NT2/D1 (cell line): Measurements from ENCODE around the gene SEL1L2.

Experiments
- DNase-seq: peaks from one replicate; pipeline ENCODE4 v3.0.0-alpha.2; 2011; ENCODE audit warnings: low read depth, low spot score
- H3K27me3 ChIP-seq: 2 replicates; pipeline ENCODE4 v1.6.0; 2011; ENCODE audit warnings: mild to moderate bottlenecking; ENCODE audit not compliant: insufficient read length, insufficient read depth
- H3K36me3 ChIP-seq: 2 replicates; pipeline ENCODE4 v1.6.1; 2011; ENCODE audit warnings: mild to moderate bottlenecking, low read length, mixed read lengths; ENCODE audit not compliant: insufficient read depth, insufficient read length
- H3K4me1 ChIP-seq: 2 replicates; pipeline ENCODE4 v1.5.1; 2011; ENCODE audit not compliant: insufficient read depth, insufficient read length
- H3K4me3 ChIP-seq: 2 replicates; pipeline ENCODE4 v1.5.1; 2011; ENCODE audit warnings: low read depth; ENCODE audit not compliant: insufficient read length
- H3K9ac ChIP-seq: 2 replicates; pipeline ENCODE4 v1.6.0; 2011; ENCODE audit warnings: low read depth; ENCODE audit not compliant: insufficient read length
- H3K9me3 ChIP-seq: 2 replicates; pipeline ENCODE4 v1.5.1; 2011; ENCODE audit warnings: mild to moderate bottlenecking, low read length; ENCODE audit not compliant: insufficient read depth
- SUZ12 ChIP-seq: IDR thresholded peaks from 2 replicates; pipeline ENCODE4 v1.6.1; 2011; ENCODE audit not compliant: insufficient read length, insufficient read depth; ENCODE audit errors: extremely low read depth
- YY1 ChIP-seq: IDR thresholded peaks from 2 replicates; pipeline ENCODE4 v1.6.1; 2011; ENCODE audit not compliant: insufficient read length, insufficient read depth
- ZNF274 ChIP-seq: IDR thresholded peaks from 2 replicates; pipeline ENCODE4 v1.6.1; 2011; ENCODE audit warnings: mild to moderate bottlenecking, low read depth, low read length

The SEL1L2 gene, protein sequence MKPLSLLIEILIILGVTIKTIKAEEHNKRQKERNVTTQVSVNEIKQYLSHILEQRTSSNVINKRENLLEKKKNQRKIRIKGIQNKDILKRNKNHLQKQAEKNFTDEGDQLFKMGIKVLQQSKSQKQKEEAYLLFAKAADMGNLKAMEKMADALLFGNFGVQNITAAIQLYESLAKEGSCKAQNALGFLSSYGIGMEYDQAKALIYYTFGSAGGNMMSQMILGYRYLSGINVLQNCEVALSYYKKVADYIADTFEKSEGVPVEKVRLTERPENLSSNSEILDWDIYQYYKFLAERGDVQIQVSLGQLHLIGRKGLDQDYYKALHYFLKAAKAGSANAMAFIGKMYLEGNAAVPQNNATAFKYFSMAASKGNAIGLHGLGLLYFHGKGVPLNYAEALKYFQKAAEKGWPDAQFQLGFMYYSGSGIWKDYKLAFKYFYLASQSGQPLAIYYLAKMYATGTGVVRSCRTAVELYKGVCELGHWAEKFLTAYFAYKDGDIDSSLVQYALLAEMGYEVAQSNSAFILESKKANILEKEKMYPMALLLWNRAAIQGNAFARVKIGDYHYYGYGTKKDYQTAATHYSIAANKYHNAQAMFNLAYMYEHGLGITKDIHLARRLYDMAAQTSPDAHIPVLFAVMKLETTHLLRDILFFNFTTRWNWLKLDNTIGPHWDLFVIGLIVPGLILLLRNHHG

DNA sequence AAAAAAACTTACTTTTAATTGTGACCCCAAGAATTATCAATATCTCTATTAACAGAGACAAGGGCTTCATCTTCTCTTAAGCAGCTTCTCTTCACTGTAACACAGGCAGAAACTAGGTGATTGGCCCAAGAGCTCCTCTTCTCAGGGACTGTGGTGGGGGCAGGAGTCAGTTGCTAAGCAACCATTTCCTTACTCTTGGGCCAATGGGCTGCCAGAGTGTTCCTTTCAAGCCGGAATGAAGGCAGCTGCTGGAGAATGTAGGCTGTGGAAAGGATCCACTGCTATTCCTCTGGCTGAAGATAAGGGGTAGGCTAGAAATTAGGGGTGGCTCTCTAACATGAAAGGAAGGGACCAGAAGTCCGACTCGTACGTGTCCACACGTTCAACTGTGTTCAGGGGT lies at the start of gene SEL1L2:
SEL1L2 (minus strand) TSS at position 150 of the 400 bp plus-strand sequence; CDS start at position 70, 80 bp downstream.
- Histone ChIP-seq H3K9me3 (peaks cover 11% of the 10 kb centered on the region; the same call in 1 of the 2 replicates), H3K27me3 (no peaks in the 10 kb centered on the region), H3K36me3 (no peaks in the 10 kb centered on the region), H3K4me1 (no peaks in the 10 kb centered on the region), H3K4me3 (no peak within 1 kb of the TSS), H3K9ac (no peak within 1 kb of the TSS)
- DNase-seq: peak; percentile 32
- TF ChIP-seq SUZ12 (no peak), YY1 (no peak), ZNF274 (no peak)

DNA sequence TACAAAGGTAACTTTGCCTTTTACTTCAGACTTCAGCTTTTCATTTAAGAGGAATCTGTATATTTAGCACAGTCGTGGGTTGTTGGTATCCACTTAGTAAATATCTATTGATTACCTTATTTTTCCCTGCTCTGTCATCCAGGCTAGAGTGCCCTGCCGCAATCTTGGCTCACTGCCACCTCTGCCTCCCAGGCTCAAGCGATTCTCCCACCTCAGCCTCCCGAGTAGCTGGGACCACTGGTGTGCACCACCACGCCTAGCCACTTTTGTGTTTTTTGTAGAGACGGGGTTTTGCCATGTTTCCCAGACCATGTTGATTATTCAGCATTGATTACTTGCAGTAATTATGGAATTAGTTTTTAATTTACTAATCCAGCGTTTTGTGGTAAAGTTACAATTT lies 46.2 kb upstream of the SEL1L2 start:
- no peaks in the 10 kb centered on the region for H3K36me3 ChIP-seq
- H3K9ac ChIP-seq: no peak overlapping the region
- no peak overlapping the region for H3K4me3 ChIP-seq
- H3K4me1 ChIP-seq: no peaks in the 10 kb centered on the region
- H3K9me3 ChIP-seq: no peaks in the 10 kb centered on the region
- no peak for TF ChIP-seq SUZ12
- no peak for TF ChIP-seq YY1
- no peak for TF ChIP-seq ZNF274
- no peaks in the 10 kb centered on the region for H3K27me3 ChIP-seq
- DNase-seq: no peak

DNA sequence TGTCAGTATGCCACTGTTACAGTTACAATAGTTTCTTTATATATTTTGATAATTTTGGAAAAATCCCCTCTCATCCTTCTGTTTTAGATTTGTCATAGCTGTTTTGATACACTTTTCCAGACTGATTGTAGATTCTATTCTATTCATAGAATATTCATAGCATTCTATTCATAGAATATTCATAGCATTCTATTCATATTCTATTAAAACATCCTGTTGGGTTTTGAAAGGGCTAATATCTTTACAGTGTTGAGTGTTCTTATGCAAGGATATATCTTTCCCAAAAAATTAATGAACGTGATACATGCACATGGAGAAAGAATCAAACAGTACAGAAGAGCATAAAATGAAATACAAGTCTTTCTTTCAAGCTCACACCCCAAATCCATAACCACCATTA lies 42.9 kb upstream of the SEL1L2 start:
- Histone ChIP-seq H3K36me3 (no peaks in the 10 kb centered on the region), H3K9me3 (no peaks in the 10 kb centered on the region), H3K9ac (no peak overlapping the region), H3K4me1 (no peaks in the 10 kb centered on the region), H3K4me3 (no peak overlapping the region), H3K27me3 (no peaks in the 10 kb centered on the region)
- no peak for DNase-seq
- TF ChIP-seq ZNF274 (no peak), YY1 (no peak), SUZ12 (no peak)

DNA sequence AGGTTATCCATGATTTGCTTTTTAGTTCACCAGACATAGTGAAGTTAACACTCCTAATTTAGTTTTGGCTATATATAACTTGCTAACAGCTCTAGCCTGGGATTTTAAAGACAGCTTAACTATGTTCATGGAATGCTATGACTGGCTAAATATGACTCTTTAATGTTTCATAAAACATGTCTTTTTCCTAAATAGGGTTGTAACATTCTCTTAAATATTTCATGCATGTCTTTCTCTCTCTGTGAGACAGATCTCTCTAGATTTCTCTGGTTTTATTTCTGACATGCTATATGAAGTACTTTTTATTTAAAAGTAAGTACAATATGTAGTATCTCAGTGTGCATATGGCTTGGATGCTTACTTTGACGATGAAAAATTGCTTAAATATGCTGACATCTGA lies 40.6 kb upstream of the SEL1L2 start:
- no peak for TF ChIP-seq YY1
- no peak for TF ChIP-seq ZNF274
- no peak for TF ChIP-seq SUZ12
- Histone ChIP-seq H3K9ac (no peak overlapping the region), H3K27me3 (no peaks in the 10 kb centered on the region), H3K9me3 (no peaks in the 10 kb centered on the region), H3K4me3 (no peak overlapping the region), H3K4me1 (no peaks in the 10 kb centered on the region), H3K36me3 (no peaks in the 10 kb centered on the region)
- DNase-seq: no peak

DNA sequence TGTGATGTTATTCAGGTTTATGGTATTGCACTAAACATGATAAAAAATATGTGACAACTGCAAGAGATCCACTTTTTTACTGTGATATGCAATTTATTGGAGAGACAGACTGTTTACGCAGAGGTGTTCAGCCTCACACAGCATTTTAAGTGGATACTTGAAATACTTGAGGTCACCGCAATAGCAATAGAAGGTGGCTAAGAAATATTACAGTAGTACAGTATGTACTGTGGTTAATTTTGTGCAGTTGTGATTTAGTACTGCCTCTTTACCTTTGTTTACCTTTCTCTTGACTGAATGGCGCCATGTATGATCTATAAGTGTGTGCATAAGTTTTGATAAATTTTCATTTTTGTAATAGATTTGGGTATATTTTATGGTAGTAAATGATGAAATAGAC lies 22.3 kb upstream of the SEL1L2 start:
- Histone ChIP-seq H3K27me3 (no peaks in the 10 kb centered on the region), H3K4me1 (no peaks in the 10 kb centered on the region), H3K4me3 (no peak overlapping the region), H3K9me3 (0 out of 2 replicates have a peak, but pooled peaks cover 8% of the 10 kb centered on the region), H3K36me3 (no peaks in the 10 kb centered on the region), H3K9ac (no peak overlapping the region)
- no peak for DNase-seq
- TF ChIP-seq ZNF274: no peak

DNA sequence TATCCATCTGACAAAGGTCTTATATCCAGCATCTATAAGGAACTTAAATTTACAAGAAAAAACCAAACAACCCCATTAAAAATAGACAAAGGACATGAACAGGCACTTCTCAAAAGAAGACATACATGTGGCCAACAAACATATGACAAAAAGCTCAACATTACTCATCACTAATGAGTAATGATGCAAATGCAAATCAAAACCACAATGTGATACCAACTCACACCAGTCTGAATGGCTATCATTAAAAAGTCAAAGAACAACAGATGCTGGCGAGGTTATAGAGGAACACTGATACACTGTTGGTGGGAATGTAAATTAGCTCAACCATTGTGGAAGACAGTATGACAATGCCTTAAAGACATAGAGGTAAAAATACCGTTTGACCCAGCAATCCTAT lies 18.8 kb upstream of the SEL1L2 start:
- no peaks in the 10 kb centered on the region for H3K27me3 ChIP-seq
- no peak for DNase-seq
- no peaks in the 10 kb centered on the region for H3K9me3 ChIP-seq
- no peak overlapping the region for H3K4me3 ChIP-seq
- no peaks in the 10 kb centered on the region for H3K36me3 ChIP-seq
- TF ChIP-seq ZNF274 (no peak), SUZ12 (no peak), YY1 (no peak)
- H3K9ac ChIP-seq: no peak overlapping the region
- no peaks in the 10 kb centered on the region for H3K4me1 ChIP-seq

DNA sequence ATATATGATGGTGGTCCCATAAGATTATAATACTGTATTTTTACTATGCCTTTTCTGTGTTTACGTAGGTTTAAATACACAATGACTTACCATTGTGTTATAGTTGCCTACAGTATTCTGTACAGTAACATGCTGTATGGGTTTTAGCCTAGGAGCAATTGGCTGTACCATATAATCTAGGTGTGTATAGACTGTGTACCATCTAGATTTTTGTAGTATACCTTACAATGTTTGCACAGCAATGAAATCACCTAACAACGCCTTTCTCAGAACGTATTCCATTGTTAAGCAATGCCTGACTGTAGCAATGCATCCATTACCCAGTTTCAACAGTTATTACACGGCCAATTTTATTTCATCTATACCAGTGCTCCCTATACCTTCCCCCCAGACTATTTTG lies 15.6 kb upstream of the SEL1L2 start:
- Histone ChIP-seq H3K4me3 (no peak overlapping the region), H3K4me1 (no peaks in the 10 kb centered on the region), H3K27me3 (no peaks in the 10 kb centered on the region), H3K36me3 (no peaks in the 10 kb centered on the region), H3K9me3 (no peaks in the 10 kb centered on the region), H3K9ac (no peak overlapping the region)
- TF ChIP-seq ZNF274: no peak
- no peak for TF ChIP-seq YY1
- no peak for TF ChIP-seq SUZ12
- DNase-seq: no peak
